ENCODE results near the gene RTP5. TPM values are rescaled to one million over a fixed set of nuclear protein-coding genes. Genes with fewer than 3 reads are reported as not detected.
"Not testable (repeated sequence)": the region's sequence is repeated elsewhere in the genome, so short reads cannot be mapped to it uniquely, and the experiment has no call there.

RTP5 gene
- total RNA-seq, 1 donor from 2014 or later, result not detected

DNA sequence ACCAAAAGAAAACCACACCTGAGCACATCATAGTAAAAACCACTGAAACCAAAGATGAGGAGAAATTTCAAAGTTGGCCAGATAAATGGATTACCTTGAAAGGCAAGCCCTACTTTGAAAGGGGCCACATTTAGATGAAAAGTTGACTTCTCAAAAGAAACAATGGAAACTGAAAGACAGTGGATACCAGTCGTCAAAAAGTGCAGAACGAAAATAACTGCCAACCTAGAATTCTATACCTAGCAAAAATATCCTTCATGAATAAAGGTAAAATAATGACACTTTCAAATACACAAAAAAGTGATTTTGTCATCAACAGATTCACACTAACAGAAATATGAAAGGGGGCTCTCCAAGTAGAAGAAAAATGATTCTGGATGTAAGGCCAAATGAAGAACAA, 42.1 kb upstream of the RTP5 start:
- H3K36me3 ChIP-seq, result no peaks in the 10 kb centered on the region
- H3K27me3 ChIP-seq (ENCODE audit: low read depth), result peaks cover 14% of the 10 kb centered on the region
- H3K4me3 ChIP-seq, result no peak overlapping the region
- DNase-seq, result no peak
- H3K27ac ChIP-seq (replicated peaks), result no peak overlapping the region
- TF ChIP-seq CTCF (IDR thresholded peaks at IDR 0.05; ENCODE audit: borderline replicate concordance), result no peak
- no peaks in the 10 kb centered on the region for H3K4me1 ChIP-seq
- intact Hi-C loops (cut with micrococcal nuclease), result no loop called here
- H3K9me3 ChIP-seq (replicated peaks), result peaks cover 17% of the 10 kb centered on the region

DNA sequence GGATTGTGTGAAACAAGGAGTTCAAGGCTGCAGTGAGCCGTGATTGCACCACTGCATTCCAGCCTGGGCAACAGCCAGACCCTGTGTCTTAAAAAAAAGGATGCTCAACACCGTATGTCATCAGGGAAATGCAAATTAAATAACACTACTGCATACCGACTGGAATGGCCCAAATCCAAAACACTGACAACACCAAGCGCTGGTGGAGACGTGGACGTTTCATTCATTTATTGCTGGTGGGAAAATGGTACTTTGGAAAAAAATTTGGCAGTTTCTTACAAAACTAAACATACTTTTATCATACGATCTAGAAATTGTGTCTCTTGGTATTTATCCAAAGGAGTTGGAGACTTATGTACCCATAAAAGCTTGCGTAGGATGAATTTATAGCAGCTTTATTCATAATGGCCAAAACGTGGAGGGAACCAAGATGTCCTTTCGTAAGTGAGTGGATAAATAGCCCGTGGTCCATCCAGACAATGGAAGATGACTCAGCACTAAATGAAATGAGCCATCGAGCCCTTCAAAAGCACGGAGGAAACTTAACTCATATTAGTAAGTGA, 36.3 kb upstream of the RTP5 start:
- no peak for DNase-seq
- Histone ChIP-seq H3K4me1 (no peaks in the 10 kb centered on the region), H3K27me3 (ENCODE audit: low read depth) (no peaks in the 10 kb centered on the region), H3K36me3 (no peaks in the 10 kb centered on the region), H3K27ac (replicated peaks) (no peak overlapping the region), H3K9me3 (replicated peaks) (no peaks in the 10 kb centered on the region), H3K4me3 (no peak overlapping the region)
- no peak for TF ChIP-seq CTCF (IDR thresholded peaks at IDR 0.05; ENCODE audit: borderline replicate concordance)
- intact Hi-C loops (cut with micrococcal nuclease), result no loop called here

DNA sequence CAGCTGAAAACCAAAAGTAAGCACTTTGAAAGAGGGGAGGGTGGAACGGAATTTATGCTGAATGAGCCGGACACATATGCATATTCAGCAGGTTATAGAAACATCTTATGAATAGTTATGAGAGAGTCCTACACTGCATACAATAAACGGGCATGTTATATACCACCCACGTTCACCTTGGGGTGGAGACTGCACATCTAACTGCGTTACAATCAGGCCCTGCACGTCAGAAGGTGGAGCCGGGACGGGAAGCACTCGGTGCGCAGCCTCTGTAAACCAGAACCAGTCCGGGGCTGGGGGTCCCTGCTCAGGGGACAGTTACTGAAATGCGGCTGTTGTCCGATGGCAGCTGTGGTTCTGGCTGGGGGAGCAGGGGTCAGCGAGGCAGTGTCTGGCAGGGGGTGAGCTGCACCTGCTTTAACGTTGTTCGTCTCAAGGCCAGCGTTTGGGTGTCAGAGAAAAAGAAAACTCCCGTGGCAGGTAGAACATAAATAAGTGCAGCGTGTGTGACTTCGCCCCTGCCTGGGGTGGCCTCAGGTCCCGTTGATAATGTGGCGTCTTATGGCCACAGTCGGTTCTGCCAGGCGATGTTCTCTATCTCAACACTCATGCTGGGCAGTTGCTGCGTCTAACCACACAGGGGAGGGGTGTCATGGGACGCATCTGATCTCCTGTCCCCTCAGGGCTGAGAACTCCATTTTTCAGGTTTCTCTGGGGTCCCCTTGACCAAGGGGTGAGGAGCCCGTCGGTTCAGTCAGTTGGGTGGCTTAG, 35.6 kb upstream of the RTP5 start:
- H3K4me3 ChIP-seq; H3K9me3 ChIP-seq (replicated peaks); H3K36me3 ChIP-seq; H3K27me3 ChIP-seq (ENCODE audit: low read depth); H3K4me1 ChIP-seq; H3K27ac ChIP-seq (replicated peaks); DNase-seq; intact Hi-C loops (cut with micrococcal nuclease): not testable (repeated sequence)

GRCh38 chr2:241834527-241835210, 34.9 kb upstream of the RTP5 start:
- DNase-seq, result no peak
- Histone ChIP-seq H3K4me1 (no peaks in the 10 kb centered on the region), H3K4me3 (no peak overlapping the region), H3K27me3 (ENCODE audit: low read depth) (no peaks in the 10 kb centered on the region), H3K36me3 (no peaks in the 10 kb centered on the region), H3K27ac (replicated peaks) (no peak overlapping the region), H3K9me3 (replicated peaks) (no peaks in the 10 kb centered on the region)
- no peak for TF ChIP-seq CTCF (IDR thresholded peaks at IDR 0.05; ENCODE audit: borderline replicate concordance)
- intact Hi-C loops (cut with micrococcal nuclease), result no loop called here

DNA sequence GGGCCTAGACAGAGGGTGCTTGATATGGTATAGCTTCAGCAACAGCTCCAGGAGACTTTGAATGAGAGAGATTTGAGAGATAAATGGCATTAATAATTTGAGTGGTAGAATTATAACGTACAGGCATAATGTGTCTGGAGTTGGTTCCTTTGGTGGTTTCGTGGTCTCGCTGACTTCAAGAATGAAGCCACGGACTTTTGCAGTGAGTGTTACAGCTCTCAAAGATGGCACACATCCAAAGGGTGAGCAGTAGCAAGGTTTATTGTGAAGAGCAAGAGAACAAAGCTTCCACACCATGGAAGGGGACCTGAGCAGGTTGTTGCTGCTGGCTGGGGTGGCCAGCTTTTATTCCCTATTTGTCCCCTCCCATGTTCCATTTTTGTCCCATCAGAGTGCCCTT, 33.9 kb upstream of the RTP5 start:
- peaks cover 2% of the 10 kb centered on the region for H3K4me1 ChIP-seq
- H3K9me3 ChIP-seq (replicated peaks), result no peaks in the 10 kb centered on the region
- DNase-seq, result no peak
- H3K4me3 ChIP-seq, result no peak overlapping the region
- H3K36me3 ChIP-seq, result no peaks in the 10 kb centered on the region
- no peaks in the 10 kb centered on the region for H3K27me3 ChIP-seq (ENCODE audit: low read depth)
- no peak overlapping the region for H3K27ac ChIP-seq (replicated peaks)
- no peak for TF ChIP-seq CTCF (IDR thresholded peaks at IDR 0.05; ENCODE audit: borderline replicate concordance)
- intact Hi-C loops (cut with micrococcal nuclease), result no loop called here

DNA sequence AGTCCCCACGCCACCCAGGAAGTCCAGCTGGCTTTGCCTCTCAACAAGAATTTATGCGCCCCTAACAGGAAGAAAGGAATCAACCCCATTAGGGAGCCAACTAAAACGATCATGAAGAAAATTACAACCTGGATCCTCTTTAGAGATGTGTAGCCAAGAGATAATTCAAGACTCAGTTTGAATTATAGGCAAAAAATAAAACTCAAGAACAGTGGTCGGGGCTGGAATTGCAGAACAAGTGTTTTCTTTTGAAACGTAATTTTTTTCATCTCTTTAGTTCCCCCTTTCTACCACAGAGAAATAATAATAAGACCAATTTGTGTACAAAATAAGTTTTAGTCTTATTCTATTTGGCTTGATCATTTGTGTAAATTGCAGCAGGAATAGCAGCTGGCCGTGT, 33.2 kb upstream of the RTP5 start:
- peaks cover 5% of the 10 kb centered on the region for H3K4me1 ChIP-seq
- no peaks in the 10 kb centered on the region for H3K27me3 ChIP-seq (ENCODE audit: low read depth)
- no peak overlapping the region for H3K27ac ChIP-seq (replicated peaks)
- TF ChIP-seq CTCF (IDR thresholded peaks at IDR 0.05; ENCODE audit: borderline replicate concordance), result no peak
- no peak for DNase-seq
- H3K36me3 ChIP-seq, result no peaks in the 10 kb centered on the region
- intact Hi-C loops (cut with micrococcal nuclease), result no loop called here
- H3K4me3 ChIP-seq, result no peak overlapping the region
- H3K9me3 ChIP-seq (replicated peaks), result no peaks in the 10 kb centered on the region
